Non-pigmented ciliary epithelial cell (primary cell): ENCODE results near the gene MRPL33.
"Not testable (repeated sequence)": the region's sequence is repeated elsewhere in the genome, so short reads cannot be mapped to it uniquely, and the experiment has no call there.

ENCODE experiments used
- DNase-seq: peaks from one replicate; pipeline ENCODE4 v3.0.0-alpha.2; 2010; ENCODE audit warnings: low read depth

Gene MRPL33

DNA sequence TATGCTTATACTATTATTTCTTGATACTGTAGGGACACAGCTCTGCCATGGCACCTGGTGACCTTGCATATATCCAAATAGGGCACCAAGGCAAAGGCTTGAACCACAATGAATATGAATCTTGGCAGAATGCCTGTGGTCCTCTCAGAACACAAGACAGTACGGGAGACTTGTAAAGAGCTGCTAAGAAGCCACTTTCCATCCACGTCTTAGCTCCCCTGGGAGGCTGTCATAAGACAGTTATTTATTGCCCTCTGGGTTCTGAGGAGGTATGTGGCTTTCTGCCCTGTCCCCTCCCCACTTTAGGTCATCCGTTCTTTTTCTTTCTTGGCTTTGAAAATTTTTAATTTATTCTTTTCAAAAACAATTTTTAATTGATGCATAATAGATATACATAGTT lies 29.8 kb upstream of the MRPL33 start:
- DNase-seq: no peak

DNA sequence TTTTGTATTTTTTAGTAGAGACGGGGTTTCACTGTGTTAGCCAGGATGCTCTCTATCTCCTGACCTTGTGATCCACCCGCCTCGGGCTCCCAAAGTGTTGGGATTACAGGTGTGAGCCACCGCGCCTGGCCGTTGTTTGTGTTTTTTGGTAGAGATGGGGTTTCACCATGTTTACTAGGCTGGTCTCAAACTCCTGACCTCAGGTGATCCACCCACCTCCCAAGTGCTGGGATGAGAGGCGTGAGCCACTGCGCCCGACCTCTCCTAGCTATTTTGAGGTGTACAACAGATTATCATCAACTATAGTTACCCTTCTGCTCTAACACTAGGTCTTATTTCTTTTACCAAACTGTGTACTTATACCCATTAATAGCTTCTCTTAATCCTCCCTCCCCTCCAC lies 28.9 kb upstream of the MRPL33 start:
- DNase-seq: no peak

DNA sequence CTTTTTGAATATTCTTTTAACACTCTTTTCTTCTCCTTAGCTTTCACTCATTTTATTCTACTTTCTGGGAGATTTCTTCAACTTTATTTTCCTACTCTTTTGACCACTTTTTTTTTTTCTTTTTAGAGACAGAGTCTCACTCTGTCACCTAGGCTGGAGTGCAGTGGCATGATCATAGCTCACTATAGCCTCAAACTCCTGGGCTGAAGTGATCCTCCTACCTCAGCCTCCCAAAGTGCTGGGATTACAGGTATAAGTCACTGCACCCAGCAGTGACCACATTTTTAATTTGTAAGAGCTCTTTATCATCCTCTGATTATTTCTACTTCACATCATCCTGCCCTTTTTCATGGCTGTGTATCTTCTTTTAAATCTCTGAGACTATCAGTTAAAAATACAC lies 26.0 kb upstream of the MRPL33 start:
- not testable (repeated sequence) for DNase-seq

DNA sequence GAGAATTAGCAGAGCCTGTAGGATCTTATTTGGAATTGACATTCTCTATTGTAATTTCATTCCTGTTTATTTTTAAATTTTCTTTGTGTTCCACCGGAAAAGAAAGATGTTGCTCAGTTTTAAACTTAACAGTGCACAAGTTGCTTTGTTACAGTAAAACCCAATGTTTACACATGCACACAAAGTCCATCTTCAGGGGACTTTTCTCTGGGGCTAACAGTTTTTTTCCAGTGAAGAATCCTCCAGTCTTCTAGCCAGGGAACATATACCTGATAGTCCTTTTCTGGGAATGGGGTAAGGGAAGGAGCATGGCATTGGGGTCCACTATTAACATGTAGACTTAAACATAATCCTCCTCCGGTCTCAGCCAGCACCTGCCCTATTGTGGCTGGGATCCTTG lies 25.2 kb upstream of the MRPL33 start:
- DNase-seq: no peak

DNA sequence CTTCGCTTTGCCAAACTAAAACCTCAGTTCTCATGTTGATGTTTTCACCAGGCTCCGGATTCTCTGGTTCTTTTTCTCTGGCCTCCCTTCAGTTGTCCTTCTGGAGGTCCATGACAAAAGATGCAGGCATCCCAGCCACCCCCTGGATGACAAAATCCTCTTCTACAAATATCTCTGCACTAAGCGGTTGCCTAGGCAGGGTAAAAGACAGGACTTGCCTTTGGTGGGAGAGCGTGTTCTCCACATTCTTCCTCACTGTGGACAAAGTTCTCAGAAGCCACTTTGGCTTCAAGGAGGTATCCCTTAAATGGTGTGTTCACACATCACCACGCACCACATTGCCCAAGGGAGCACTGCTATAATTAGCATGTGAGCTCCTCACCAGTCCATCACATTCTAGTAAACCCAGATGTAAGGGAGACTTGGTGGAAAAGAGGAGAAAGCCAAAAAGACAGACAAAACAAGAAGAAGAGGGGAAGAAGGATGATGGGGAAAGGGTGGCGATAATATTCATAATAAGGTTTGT lies 23.6 kb upstream of the MRPL33 start:
- no peak for DNase-seq

DNA sequence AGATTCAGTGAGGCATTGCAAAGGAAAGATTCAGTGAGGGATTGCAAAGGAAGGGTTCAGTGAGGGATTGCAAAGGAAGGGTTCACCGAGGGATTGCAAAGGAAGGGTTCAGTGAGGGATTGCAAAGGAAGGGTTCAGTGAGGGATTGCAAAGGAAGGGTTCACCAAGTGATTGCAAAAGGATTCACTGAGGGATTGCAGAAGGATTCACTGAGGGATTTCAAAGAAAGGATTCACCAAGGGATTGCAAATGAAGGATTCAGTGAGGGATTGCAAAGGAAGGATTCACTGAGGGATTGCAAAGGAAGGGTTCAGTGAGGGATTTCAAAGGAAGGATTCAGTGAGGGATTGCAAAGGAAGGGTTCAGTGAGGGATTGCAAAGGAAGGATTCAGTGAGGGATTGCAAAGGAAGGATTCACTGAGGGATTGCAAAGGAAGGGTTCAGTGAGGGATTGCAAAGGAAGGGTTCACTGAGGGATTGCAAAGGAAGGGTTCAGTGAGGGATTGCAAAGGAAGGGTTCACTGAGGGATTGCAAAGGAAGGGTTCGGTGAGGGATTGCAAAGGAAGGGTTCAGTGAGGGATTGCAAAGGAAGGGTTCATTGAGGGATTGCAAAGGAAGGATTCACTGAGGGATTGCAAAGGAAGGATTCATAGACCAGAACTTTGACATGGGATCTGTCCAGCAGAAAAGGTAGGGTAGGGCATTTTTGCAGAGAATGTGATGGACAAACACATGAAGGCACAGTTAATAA lies 22.5 kb upstream of the MRPL33 start:
- not testable (repeated sequence) for DNase-seq

DNA sequence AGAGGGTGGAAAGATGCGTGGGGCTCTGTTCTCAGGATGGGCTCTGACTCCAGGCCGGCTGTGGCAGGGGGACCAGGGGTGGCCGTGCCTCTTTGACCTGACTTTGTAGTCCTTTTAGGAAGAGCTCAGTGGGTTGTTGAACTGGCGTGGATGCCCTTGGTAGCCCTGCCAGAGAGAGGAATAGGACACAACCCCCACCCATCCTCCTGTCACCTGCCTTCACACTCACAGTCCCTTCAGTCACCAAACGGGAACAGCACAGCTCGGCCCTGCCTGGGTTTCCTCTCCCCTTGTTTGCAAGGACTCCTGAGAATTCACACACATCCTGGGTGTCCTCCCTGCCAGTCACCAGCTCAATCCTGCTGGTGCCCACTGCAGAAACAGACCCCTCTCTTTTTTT lies 20.1 kb upstream of the MRPL33 start:
- no peak for DNase-seq

DNA sequence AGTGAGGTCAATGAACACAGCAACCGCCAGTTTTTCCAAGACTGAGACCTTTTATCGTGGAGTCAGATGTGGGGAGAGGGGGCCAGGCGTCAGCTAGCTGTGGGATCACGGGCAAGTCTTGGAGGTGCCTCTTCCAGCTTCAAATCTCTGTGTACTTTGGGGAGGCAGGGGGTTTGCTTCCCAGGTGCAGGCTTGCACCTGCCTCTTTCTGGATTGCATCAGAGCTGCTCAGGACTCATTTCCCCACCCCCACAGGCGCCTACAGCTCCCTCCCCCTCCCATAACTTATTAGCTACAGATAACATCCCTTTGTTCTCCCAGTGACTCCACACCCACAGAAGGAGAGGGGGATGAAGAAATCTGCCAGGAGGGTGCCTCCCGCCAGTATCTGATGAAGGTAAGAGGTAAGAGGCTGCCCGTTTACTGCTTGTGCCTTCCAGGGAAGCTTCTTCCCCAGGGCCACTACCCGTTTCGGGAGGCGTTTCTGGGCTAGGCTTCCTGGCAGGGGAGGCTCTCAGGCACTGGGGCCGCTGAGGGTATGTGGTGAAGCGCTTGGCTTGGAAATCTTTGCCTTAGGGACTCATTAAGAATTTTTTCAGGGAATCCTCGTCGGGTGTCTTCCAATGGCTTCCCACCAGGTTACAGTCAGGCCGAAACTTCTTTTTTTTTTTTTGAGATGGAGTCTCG lies 18.8 kb upstream of the MRPL33 start:
- no peak for DNase-seq

DNA sequence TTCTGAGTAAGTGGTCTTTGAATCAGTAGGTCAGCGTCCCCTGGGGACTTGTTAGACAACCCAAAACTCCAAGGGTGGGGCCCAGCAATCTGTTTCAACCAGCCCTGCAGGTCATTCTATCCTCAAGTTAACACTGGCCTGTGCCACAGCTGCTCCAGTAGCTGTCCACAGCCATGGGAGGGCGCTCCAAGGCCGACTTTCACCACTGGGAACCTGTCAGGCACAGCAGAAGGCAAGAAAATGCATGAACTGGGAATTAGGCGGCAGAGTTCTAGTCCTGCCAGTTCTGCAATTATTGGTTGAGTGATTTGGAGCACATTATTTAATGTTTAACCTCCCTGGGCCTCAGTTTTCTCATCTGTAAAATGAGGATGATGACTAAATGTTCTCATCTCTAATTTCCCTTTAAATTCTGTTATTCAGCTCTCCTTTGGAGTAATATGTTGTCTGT lies 17.4 kb upstream of the MRPL33 start:
- DNase-seq: no peak

GRCh38 chr2:27754831-27755230 lies 16.7 kb upstream of the MRPL33 start:
- no peak for DNase-seq

GRCh38 chr2:27756091-27756490 lies 15.4 kb upstream of the MRPL33 start:
- DNase-seq: no peak

DNA sequence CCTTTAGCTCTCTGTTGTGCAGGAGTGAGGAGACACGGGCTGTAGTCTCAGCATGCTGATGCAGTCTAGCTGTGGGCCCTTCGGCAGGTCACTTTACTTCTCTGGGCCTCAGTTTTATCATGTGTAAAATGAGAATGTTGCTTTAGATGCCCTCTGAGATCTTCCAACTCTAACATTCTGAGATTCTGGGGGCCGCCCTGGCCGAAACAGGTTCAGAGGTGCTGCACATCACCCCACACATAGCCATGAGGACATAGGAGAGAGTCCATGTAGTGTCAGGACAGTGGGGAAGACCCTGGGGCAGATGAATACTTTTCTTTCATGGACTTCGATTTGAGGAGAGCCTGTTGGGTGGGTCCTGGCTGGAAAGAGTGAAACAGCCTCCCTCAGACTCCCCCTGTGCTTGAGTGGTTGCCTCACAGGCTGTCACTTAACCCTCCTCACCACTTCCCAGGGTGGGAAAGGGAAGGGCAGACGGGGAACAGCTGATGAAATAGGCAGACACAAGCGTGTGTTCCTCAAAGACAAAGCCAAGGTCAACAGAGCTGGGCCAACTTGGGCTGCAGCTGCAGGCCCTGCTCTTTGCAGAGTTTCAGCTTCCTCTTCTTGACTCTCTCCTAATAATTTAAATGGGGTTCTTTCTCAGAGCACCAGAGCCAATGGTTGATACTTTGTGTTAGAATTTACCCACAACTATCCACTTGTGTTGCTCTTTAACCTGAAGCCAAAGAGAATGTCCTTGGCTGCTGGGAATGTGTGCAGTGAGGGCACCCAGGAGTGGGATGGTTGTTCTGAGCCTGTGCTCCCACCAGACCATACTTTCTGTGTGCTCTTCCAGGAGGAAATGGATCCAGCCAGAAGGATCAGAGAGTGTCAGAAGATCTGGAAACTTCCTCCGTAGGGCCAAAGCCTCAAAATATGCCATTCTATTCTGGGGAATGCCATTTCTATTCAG lies 14.7 kb upstream of the MRPL33 start:
- DNase-seq: no peak

DNA sequence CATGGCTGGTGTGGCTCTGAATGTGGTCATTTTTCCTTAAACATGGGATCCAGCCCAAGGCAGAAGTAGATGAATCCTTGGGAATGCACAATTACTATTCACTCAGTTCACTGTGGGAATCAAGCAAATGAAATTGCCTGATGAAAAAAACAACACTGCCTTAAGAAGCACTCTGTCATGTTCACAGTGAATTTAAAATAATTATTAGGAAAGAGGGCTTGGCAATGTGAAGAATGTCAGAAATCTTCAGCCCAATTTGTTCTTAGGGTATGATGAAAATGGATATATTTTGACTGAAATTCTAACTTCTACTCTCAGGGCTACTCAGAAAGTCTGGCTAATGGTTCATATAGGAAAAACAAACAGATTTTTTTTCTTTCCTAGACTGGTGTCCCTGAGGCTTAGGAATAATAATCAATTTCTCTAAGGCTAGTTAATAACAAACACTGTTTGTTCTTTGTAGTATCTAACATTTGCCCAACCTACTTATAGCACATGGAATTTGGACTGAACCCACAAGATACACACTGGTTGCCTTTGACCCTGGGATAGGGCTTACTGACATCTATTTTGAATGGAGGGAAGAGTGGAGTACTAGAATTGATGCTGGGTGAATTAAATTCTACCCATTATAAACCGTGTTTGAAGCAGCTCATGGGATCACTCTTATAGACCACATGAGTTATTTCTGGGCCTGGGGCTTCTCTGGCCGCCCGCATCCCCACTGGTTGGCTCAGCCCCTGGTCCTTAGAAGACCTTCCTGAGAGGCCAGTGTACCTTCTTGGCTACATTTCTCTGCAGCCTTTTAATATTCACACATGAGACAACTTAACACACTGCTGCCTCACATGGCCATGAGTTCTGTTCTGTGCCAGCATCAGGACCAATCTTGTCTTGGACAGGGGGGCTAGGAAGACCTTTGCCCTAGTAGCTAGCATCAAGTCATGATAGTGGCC lies 8.3 kb upstream of the MRPL33 start:
- DNase-seq: no peak

DNA sequence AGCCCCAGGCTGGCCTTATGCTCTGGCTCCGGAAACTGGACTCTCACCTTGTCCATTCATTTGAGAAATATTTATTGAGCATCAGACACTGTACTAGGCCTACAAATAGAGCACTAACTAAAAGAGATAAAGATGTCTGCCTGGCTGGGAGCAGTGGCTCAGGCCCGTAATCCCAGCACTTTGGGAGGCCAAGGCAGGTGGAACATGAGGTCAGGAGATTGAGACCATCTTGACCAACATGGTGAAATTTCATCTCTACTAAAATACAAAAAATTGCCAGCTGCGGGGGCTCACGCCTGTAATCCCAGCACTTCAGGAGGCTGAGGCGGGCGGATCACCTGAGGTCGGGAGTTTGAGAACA lies 7.6 kb upstream of the MRPL33 start:
- no peak for DNase-seq

DNA sequence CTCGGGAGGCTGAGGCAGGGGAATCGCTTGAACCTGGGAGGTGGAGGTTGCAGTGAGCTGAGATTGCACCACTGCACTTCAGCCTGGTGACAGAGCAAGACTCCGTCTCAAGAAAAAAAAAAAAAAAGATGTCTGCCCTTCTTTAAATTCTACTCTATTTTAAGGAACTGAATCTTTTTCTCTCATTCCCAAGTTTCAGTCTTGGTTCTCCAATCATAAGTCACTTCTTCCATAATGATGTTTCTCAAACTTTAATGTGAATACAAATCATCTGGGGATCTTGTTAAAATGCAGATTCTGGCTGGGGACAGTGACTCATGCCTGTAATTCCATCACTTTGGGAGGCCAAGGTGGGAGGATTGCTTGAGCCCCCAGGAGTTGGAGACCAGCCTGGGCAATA lies 7.0 kb upstream of the MRPL33 start:
- DNase-seq: not testable (repeated sequence)

GRCh38 chr2:27765621-27766286 lies 5.8 kb upstream of the MRPL33 start:
- no peak for DNase-seq

DNA sequence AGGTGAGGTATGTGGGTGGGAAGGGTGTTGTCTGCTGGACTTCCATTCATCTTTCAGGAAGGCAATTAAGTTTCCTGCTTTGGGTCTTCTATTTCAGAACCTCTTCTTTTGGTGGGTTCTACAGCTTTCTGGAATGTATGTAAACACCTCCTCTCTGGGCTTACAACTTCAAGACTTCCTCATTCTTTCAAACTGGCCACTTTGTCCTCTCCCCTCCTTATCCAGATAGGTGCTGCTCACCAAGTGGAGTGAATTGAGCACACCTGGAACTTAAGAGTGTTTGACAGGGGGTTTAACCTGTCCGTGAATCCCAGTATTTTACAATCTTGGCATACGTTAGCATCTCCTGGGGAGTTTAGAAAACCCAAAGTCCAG lies 5.2 kb upstream of the MRPL33 start:
- no peak for DNase-seq

DNA sequence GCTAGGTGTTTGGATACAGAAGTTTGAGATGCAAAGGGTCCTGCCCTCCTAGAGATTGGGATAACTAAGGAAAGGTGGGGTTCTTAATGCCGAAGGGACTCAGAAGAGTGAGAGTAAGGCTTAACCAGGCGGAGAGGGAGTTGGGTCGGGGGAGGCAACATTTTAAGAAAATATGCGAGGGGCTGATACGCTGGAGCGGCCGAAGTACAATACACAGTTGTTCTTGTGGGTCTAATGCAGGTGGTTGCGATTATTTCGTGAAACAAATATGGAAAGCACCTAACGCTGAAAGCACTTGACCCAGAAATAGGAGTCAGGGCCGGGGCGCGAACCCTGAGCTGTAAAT lies 344 bp upstream of the MRPL33 start:
- no peak for DNase-seq

DNA sequence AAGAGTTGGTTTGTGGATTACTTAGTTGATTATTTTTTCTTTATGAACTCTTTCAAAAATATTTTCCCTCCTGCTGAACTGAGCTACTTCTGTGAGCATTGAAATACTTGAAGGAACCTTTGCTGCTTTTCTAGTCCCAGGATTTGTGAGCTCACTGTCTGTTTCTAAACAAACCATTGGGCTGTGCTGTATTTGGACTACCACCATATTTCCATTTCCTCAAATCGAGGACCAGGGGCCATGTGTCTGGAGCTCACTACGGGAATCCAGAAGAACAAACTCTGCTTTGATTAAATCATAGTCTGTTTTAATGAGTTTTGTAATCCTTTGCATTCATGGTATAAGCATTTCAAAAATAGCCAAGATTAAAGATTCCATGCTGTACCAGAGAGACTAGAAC lies 1.3 kb downstream of the MRPL33 start:
- no peak for DNase-seq

DNA sequence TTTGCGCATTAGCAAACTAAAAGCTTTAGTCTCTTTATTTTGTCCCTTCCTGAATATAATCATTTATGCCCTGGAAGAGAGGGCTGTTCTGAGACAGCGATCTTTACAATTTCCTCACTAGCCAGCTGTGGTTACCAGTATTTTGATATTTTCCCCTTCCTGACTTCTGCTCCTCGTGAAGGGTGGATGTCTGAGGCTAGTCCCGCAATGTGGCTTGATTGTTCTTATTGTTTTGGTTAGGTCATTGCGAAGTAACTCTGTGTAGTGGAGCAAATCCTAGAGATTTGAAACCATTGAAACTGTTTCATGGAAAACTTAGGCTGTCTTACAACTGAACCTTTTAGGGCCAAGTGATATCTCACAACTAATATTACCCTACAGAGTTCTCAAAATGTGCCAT lies 2.4 kb downstream of the MRPL33 start:
- DNase-seq: no peak

DNA sequence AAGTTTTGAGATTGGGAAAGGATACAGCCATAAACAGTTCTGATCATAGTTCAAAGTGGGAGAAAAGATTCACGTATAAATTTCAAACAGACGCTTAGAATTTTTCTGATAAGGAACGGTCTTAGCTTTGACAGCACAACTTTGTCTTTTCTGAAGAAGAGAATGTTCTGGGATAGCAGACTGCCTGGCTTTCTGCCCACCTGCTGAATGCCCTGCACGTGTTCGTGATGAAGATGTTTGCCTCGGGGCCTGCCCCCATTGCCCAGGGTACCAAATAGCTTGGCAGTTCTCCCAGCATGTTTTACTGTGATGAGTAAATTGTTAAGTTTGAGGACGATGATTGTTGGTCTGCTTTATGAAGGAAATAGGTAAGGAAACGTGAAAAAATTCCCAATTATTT lies 4.6 kb downstream of the MRPL33 start:
- DNase-seq: no peak
